ENCODE data around the gene CAPZA2.

- TF ChIP-seq CTCF (conservative IDR thresholded peaks at IDR 0.05 in 1 of 2, IDR thresholded peaks at IDR 0.05 in 1 of 2; ENCODE audit: extremely low read depth in 1 of 2, insufficient read depth in 1 of 2, low read depth in 1 of 2, low read length in 2 of 2) (no peak), EZH2 (IDR thresholded peaks at IDR 0.05; ENCODE audit: borderline replicate concordance, low read length) (no peak)
Measured at GRCh38 chr7:116820149-116820548, 42.2 kb upstream of the CAPZA2 start.
